HG02763 (cell line): ENCODE data around the gene POLR2J.
"Not testable (repeated sequence)": the region's sequence is repeated elsewhere in the genome, so short reads cannot be mapped to it uniquely, and the experiment has no call there.

ENCODE experiments used
- ATAC-seq: cut with Tn5 transposase; IDR thresholded peaks from one replicate; pipeline ENCODE4 v1.9.1; 2021; ENCODE audit warnings: mild to moderate bottlenecking, moderate library complexity; ENCODE audit not compliant: unreplicated experiment

Gene POLR2J

DNA sequence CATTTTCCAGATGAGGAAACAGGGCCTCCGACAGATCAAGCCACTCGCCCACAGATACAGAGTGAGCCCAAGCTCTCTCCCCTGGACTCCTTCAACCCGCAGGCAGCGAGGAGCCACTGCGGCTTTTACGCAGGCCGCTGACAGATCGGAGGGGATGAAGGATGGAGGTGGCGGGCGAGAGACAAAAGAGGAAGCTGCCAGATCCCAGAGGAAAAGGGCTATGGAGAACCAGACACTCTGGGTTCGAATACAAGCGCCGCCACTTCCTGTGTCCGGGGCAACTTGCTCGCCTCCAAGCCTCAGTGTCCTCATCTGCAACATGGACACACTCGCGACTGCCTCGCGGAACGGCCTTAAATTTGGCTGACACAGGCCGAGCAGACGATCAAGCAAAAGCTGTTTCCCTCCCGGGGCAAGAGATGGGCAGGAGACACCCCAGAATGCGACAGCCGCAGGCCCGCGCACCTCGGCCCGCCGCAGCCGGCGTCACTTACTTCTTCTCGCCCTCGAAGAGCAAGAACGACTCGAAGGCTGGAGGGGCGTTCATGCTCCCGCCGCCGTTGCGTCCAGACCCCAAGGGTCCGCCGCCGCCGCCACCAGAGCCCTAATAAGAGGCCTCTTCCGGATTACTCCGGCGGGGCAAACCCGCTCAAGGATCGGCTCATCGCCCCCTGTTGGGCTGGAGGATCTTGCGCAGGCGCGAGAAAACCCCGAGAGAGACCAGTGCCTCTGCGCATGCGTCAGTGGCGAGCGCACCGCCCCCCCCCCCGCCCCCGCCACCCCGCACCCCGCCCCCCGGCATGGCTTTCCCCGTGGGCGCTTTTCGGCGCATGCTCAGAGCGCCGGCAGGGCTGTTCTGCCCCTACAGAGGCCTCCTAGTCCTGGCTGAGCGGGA is at the start of gene POLR2J:
POLR2J (minus strand) TSS at position 609 of the 895 bp plus-strand sequence; CDS start at position 547, 62 bp downstream.
- peak; percentile 83 for ATAC-seq

DNA sequence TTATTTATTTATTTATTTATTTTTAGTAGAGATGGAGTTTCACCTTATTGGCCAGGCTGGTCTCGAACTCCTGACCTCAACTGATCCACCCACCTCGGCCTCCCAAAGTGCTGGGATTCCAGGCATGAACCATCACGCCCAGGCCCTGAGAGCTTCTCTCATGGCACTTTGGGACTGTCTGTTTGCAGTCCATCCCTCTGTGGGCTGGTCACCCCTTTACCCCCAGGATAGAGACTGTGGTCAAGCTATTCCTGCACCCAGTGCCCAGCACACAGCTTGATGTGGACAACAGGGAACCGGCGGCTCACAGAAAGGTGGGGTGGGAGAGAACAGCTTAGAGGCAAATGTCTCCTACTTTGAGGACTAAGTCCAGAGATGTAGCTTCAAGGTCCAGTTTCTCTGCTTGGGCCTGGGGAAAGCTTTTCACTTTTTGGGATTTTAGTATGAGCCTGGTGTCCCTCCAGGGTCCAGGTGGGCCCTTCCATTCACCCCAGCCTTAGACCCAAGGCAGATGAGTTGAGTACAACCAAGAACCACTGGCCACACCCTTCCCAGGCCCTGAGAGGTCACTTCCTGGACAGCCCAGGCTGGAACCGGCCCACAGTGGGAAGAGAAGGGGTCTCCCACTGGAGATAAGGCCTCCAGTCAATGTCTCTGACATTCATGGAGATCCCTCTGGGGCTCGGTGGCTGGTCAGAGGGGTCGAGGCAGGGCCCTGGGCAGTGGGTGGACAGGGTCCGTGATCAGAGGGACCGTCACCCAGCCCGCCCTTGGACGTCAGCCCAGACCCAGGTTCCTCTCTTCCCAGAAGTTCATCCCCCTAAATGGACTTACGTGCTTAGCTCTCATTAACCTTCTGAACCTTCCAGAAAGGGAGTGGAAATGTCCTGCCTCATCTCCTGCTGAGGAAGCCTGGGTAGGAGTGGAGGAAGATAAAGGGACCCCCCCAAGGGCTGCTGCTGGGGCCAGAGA is 49.4 kb upstream of the POLR2J start:
- ATAC-seq = not testable (repeated sequence)

DNA sequence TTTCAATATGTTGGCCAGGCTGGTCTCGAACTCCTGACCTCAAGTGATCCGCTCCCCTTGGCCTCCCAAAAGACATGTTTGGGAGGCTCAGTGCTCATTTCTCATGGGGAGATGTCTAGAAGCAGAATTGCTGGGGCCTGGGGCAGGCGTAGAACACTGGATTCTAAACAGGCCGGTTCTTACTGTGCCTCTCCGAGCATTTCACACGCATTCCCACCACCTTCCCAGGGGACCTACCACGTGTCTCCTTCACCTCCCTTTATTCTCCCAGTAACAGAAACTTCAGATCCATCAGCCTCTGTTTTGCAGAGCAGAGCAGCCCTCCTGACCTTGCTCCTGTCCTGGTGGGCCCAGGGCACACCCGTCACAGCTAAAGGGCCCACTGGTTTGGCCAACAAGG is 48.5 kb upstream of the POLR2J start:
- ATAC-seq = not testable (repeated sequence)

DNA sequence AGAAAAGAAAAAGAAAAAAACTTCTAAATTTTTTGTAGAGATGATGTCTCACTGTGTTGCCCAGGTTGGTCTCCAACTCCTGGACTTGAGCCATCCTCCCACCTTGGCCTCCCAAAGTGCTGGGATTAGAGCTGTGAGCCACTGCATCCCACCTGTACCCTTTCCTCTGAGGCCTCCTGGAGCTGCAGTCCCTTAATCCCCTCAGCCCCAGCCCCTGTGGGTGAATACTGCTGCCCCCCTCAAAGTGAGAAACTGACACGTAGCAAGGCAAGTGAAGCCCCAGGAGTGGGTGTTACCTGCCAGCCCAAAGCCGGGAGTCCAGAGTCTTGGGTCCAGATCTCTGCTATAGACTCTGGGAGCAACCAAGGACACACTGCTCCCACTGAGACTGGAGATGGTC is 46.1 kb upstream of the POLR2J start:
- ATAC-seq = not testable (repeated sequence)

DNA sequence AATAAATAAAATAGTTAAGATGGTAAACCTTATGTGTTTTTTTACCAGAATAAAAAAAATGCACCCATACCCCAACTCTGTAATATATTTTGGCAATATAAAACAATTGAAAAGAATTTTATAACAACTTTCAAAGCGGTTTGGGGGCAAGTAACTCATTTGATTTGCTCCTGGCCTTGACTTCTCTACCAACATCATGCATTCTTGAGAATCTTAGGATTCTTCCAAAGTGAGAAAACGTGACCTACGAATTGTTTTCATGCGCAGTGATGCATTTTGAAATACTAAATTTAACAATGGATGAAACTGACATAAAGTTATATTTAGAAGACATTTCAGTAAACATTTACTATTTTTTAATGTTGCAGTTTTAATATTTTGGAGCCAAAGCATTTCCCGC is 42.1 kb upstream of the POLR2J start:
- ATAC-seq = not testable (repeated sequence)

DNA sequence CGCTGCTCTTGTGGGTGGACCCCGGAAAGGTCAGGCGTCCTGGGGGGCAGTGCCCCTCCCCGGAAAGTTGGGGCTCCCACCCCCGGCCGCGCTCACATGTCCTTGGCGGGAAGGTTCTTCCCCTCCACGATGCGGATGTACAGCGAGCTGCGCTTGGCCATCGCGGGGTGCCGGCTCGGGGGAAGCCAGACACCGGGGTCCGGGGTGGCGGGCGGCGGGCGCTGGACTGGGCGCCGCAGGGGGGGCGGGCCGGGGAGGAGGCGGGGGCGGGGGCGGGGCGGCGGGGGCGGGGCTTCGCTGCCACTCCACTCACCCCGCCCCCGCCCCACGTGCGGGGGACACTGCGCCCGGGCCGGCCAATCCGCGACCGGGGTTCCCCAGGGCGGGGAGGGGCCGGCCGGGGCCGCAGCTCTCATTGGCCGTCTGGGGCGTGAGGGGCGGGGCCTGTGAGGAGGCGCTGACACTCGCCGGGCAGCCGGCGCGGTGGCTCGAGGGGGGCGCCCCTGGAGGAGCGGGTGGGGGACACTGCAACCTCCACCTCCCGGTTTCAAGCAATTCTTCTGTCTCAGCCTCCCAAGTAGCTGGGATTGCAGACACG is 38.9 kb upstream of the POLR2J start, which contains the start of gene RASA4B:
RASA4B (minus strand) TSS at position 228 of the 598 bp plus-strand sequence; CDS start at position 161, 67 bp downstream.
- ATAC-seq = peak; percentile 75

DNA sequence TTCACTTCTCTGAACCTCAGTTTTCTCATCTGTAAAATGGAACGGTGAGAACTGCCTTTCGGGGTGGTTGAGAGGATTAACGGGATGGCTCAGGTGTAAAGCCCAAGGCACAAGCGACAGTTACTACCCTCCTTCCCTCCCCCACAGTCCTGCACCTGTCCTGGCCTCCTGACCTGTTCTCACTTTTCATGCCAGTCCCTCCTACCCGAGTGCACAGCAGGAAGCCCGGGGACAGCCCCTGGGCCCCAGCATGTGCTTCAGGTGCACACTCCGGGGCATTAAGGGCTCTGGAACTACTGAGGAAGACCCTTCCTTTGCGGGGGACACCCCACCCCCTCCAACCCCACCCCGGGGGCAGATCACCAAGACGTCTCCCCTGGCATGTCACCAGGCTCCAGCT is 38.2 kb upstream of the POLR2J start:
- not testable (repeated sequence) for ATAC-seq

DNA sequence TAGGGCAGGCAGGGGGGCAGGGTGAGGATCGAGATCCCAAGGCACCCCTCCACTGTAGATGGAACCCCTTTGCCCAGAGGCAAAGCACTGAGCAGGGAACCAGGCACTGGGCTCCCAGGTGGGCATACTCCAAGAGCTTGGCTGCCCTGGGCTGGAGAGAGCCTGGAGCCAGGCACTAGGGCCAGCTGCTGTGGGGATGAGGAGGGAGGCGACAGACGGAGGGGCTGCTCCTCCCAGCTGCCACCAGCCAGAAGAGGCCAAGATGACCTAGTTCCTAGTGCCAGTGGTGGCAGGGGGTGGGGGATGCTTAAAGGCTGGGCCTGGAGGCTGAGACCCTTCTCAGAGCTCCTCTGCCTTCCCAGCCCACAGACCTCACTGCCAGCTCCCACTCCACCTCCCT is 37.2 kb upstream of the POLR2J start:
- ATAC-seq = not testable (repeated sequence)

DNA sequence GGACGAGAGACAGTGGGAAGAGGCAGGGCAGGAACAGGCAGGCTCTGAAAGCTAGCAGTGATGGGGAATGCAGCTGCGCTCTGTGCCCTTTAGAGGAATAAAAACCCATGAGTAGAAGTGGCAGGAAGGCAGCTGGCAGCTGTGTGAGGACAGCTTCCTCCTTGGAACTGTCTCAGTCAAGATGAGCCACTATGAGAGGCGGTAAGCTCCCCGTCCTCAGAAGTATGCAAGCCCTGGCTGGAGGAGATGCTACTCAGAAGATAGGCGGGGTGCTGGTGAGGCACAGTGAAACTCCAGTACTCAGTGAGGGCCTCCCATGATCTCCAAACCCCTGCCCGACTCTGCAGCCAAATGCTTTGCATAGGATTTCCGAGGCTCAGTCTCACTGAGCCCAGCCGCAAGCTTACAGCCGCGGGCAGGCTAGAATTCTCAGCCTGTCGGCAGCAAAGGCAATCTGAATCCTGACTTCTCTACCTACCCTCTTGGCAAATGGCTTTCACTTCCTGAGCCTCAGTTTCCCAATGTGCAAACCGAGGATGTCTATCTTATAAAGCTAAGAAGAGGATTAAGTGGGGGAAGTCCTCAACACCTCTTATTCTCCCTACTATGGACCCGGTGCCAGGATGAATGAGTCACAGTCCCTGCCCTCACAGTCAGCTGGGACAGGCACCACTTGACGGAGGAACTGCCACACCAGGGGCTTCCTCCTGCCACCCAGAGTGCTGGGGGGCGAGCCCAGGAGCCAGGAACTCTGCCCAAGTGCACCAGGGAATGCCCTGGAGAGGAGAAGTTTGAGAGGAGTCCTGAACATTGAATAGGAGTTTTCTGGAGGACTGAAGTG is 36.4 kb upstream of the POLR2J start:
- peak; percentile 63 for ATAC-seq

DNA sequence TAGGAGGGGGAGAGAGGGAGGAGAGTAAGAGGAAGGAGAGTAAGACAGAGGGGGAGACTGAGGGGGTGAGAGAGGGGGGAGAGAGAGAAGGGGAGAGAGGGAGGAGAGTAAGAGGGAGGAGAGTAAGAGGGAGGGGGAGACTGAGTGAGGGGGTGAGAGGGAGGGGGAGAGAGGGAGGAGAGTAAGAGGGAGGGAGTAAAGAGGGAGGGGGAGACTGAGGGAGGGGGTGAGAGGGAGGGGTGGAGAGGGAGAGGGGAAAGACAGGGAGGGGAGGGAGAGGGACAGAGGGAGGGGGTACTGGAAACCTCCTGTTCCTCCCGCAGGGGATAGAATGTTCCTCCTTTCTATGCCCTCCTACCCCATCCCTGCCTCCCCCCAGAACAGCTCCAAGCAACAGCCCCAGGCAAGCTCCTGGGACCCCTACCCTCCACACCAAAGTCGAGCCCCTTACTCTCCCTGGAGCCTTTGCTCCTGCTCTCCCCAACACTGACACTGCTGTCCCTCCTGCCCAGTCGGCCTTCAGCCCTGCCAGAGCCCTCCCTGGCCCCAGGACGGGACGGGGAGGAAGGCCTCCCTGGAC is 34.0 kb upstream of the POLR2J start:
- ATAC-seq = not testable (repeated sequence)

DNA sequence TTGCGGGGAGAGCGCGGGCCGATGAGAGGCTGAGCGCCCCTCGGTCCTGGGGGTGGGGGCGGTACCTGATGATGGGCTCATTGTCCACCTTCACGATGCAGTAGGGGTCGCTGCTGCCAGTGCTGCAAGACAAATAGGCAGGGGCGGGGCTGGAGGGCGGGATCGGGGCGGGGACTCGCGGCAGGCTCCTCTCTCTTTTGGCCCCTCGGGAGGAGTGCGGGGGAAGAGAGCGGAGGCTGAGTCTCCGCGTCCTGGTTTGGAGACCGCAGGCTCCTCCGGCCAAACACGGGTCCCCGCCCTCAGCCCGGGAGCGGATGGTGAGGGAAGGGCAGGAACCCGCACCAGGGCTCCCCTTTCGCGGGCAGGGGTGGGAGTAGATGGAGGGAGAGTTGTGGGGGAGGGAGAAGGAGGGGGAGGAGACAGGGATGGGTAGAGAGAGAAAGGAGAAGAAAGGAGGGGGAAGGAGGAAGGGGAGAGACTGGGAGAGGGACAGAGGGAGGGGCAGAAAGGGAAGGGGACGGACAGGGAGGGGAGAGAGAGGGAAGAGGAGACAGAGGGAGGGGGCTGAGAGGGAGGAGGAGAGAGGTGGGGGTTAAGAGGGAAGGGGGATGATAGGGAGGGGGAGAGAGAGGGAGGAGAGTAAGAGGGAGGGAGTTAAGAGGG is 33.3 kb upstream of the POLR2J start:
- peak; percentile 38 for ATAC-seq

DNA sequence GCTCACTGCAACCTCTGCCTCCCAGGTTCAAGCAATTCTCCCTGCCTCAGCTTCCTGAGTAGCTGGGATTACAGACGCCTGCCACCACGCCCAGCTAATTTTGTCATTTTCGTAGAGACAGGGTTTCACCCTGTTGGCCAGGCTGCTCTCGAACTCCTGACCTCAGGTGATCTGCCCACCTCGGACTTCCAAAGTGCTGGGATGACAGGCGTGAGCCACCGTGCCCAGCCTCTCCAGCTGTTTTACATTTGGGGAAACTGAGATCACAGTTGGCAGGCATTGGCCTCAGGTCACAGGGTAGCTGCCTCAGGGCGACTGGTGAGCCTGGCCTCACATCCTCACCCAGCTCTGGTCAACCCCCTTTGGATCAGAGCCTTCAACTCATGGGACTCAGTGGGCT is 31.9 kb upstream of the POLR2J start:
- ATAC-seq = not testable (repeated sequence)

DNA sequence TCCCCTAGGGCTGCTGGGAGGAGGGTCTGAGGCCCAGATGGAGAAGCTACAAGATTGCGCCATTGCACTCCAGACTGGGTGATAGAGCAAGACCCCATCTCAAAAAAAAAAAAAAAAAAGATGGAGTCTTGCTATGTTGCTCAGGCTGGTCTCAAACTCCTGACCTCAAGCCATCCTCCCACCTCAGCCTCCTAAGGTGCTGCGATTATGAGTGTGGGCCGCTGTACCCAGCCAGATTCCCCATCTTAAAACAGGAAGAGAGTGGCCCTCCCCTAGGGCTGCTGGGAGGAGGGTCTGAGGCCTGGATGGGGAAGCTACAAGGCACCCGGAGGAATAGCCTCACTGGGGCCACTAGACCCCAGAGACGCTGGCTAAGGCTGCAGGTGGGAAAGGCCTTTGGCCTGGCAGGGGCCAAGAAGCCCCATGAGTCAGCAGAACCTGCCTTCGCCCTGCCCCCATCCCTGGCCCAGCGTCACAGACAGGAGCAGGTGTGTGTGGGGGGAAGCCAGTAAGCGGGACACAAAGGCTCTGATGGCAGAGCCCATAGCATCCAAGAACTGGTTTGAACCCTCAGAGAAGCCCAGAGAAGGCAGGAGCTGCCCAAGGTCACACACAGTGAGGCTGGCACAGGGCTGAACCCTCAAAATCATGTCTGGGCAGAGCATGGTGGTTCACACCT is 28.8 kb upstream of the POLR2J start:
- not testable (repeated sequence) for ATAC-seq

DNA sequence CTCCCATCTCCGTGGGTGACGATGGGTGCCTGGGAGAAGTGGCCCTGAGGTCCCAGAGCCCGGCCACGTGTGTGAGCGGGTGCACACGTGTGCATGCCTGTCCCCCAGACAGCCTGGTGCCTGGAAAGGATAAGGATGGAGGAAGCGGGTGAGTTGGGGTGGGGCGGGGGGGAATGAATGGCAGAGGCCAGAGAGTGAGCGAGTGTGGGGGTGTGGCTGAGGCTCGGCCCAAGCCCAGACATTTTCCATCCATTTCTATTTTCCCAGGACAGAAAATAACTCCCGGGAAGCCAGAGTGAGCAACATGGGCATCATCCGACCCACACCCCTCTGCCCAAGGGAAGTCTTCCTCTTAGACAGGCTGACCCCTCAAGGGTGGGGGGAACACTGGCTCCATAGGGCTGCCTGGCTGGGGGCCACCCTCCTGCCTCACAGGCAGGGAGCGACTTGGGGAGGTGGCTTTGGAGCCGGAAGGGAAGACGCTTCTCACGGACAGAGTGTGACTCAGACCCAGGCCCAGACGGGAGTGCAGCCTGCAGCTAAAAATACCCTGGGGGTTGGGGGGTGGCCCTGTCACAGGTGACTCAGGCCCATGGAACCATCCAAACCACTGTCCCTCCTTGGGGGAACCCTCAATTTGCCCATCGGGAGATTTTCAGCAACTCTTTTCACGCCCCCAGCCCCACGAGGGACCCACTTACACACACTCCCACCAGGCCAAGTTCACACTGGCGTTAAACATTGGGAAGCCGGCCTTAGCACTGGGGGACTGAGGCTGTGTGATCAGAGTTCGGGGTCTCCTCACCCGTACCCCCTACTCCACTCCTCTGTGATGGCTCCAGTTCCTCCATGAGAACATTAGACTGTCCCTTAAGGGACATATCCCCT is 26.8 kb upstream of the POLR2J start:
- not testable (repeated sequence) for ATAC-seq

DNA sequence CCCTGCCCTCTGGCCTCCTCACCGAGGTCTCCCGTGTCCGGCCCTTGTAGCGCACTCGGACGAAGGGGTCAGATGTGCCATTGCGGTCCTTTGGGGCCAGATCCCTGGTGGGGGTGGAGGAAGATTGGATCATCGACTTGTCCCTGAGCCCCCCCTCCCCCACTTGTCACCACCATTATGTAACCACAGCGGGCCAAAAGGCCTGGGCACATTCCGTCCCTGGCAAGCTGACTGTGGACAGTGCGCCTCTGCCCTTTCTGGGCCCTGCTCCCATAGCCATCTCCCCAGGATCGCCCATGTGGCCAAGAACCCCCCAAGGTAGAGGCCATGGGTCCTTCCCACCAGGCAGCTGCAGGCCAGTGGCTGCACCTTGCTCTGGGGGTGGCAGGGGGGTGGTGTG is 24.4 kb upstream of the POLR2J start:
- ATAC-seq = not testable (repeated sequence)

DNA sequence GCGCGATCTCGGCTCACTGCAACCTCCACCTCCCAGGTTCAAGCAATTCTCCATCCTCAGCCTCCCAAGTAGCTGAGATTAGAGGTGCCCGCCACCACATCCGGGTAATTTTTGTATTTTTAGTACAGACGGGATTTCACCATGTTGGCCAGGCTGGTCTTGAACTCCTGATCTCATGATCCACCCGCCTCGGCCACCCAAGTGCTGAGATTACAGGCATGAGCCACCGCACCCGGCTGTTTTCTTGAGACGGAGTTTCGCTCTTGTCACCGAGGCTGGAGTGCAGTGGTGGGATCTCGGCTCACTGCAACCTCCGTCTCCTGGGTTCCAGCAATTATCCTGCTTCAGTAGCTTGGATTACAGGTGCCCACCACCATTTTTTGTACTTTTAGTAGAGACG is 19.6 kb upstream of the POLR2J start:
- not testable (repeated sequence) for ATAC-seq

DNA sequence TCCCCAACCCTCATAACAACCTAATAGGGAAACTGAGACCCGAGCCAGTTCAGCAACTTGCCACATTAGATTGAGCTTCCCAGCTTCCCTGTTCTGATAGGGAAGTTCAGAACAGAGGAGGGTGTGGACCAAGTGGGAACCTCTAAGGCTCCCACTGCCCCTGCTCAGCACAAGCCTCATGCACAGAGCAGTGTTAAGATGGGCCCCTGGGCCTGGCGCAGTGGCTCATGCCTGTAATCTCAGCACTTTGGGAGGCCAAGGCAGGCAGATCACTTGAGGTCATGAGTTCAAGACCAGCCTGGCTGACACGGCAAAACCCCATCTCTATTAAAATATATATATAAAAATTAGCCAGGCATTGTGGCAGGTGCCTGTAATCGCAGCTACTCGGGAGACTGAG is 18.6 kb upstream of the POLR2J start:
- not testable (repeated sequence) for ATAC-seq
